Natural killer cell (primary cell): ENCODE results near the gene TAAR2. TPM values are rescaled to one million over a fixed set of nuclear protein-coding genes. Genes with fewer than 3 reads are reported as not detected.

ENCODE experiments used
- ATAC-seq, 3 donors: fragments of 150-1000 bp in 2 of 3; fragments of 200-7000 bp in 1 of 3; cut with Tn5 transposase; 1 replicate in 1 of 3; 2 replicates in 2 of 3; pipeline ENCODE4 v1.10.0; 2021; ENCODE audit warnings: mild to moderate bottlenecking in 2 of 3, moderate library complexity in 2 of 3
- DNase-seq, 2 donors: peaks; one replicate each; pipeline versions ENCODE4 v3.0.0 to v3.0.0-alpha.2; 2013 to 2021; ENCODE audit warnings: mixed read lengths in 1 of 2
- H3K27ac ChIP-seq: one replicate; pipeline ENCODE4 v1.5.1; 2013; ENCODE audit warnings: mild to moderate bottlenecking, low read length
- H3K27me3 ChIP-seq: one replicate; pipeline ENCODE4 v1.6.1; 2013; ENCODE audit warnings: low read length; ENCODE audit not compliant: control insufficient read depth, insufficient read depth
- H3K36me3 ChIP-seq: one replicate; pipeline ENCODE4 v1.6.1; 2013; ENCODE audit warnings: low read length; ENCODE audit not compliant: control insufficient read depth, insufficient read depth
- H3K4me1 ChIP-seq: one replicate; pipeline ENCODE4 v1.6.1; 2013; ENCODE audit warnings: low read length; ENCODE audit not compliant: control insufficient read depth, insufficient read depth
- H3K4me3 ChIP-seq: one replicate; pipeline ENCODE4 v1.5.1; 2013; ENCODE audit warnings: low read length
- H3K9me3 ChIP-seq: one replicate; pipeline ENCODE4 v1.6.1; 2013; ENCODE audit warnings: low read length; ENCODE audit not compliant: control insufficient read depth, insufficient read depth
- H3K27ac Mint-ChIP-seq, 2 donors: one replicate each; pipeline ENCODE4 v1.8.0; 2022; ENCODE audit warnings: mild to moderate bottlenecking in 2 of 2, mixed read lengths in 2 of 2, moderate library complexity in 1 of 2
- H3K27me3 Mint-ChIP-seq, 2 donors: one replicate each; pipeline ENCODE4 v1.8.0; 2022; ENCODE audit warnings: low read depth in 2 of 2, mixed read lengths in 2 of 2
- H3K36me3 Mint-ChIP-seq: one replicate; pipeline ENCODE4 v1.8.0; 2022; ENCODE audit warnings: mixed read lengths
- H3K4me1 Mint-ChIP-seq, 2 donors: one replicate each; pipeline ENCODE4 v1.8.0; 2022; ENCODE audit warnings: mixed read lengths in 2 of 2
- H3K4me3 Mint-ChIP-seq: one replicate; pipeline ENCODE4 v1.8.0; 2022; ENCODE audit warnings: mild to moderate bottlenecking, moderate library complexity, mixed read lengths
- H3K9me3 Mint-ChIP-seq, 2 donors: one replicate each; pipeline ENCODE4 v1.8.0; 2022; ENCODE audit warnings: mixed read lengths in 2 of 2
- WGBS: methylation state at CpG from one replicate; pipeline ENCODE4 v1.1.7; 2013; ENCODE audit warnings: missing lambda C conversion rate; ENCODE audit not compliant: insufficient coverage; 5-methylcytosine and 5-hydroxymethylcytosine counted together
- intact Hi-C: fragments of 100-400 bp; cut with micrococcal nuclease; formaldehyde crosslinking; loops from one replicate; pipeline ENCODE4 v1.14.2; 2022
- total RNA-seq, 4 donors: library from RNA; stranded (reverse); fragments of 120-200 nt in 1 of 4; gene quantifications; one replicate each; pipeline versions ENCODE4 v1.2.3 to v1.2.4, GENCODE V29; 2013 to 2022
- TF ChIP-seq, protein P1 (sequence below): fragments of 200-600 bp; IDR thresholded peaks from one replicate; pipeline ENCODE4 v1.8.0; 2022; ENCODE audit warnings: antibody characterized with exemption

Gene TAAR2
- total RNA-seq, 3 donors from 2014 or later (not counting 1 experiment from before 2014, with no cell fraction given) = not detected

DNA sequence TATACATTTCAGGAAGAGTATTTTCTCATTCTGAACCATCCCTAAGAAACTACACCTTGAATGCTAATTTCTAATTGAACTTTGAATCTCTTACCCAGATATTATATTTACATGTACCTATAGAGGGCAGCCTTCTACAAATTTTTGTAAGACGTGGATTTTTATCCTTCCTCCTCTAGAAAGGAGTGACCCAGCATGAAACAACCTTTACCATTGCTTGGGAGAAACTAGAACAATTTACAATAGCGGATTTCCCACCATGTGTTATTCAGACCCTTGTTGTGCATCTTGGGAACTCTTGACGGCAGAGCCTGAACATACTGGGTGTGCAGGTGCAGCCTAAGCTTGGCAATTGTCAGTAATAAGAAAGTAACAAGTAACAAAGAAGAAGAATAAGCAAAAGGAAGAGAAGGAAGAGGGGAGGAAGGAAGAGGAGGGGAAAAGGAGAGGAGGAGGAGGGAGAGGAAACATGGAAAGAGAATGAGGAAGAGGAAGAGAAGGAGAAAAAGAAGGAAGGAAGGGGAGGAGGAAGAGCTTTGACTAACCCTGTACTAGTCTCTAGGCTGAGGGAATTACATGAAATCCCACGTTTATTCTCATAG is 45.7 kb upstream of the TAAR2 start:
- no peaks in the 10 kb centered on the region for H3K9me3 Mint-ChIP-seq
- ATAC-seq (peak; percentile 47 to 59 (median 50)), DNase-seq (peak in 1 of 2 donors; percentile 46)
- peaks cover 0 to 3% of the 10 kb centered on the region in 2 donors for H3K27me3 Mint-ChIP-seq
- Histone ChIP-seq H3K9me3 (no peaks in the 10 kb centered on the region), H3K27ac (no peak overlapping the region), H3K4me1 (peaks cover 10% of the 10 kb centered on the region), H3K27me3 (no peaks in the 10 kb centered on the region), H3K4me3 (no peak overlapping the region), H3K36me3 (no peaks in the 10 kb centered on the region)
- intact Hi-C loops = loop anchor here (1.0 to 10.0 kb wide), 2 partner anchors 99 to 125 kb away; partner anchors contain the start of gene SLC18B1
- peak overlapping the region; percentile 17 for H3K4me3 Mint-ChIP-seq
- H3K27ac Mint-ChIP-seq = no peak overlapping the region
- no peaks in the 10 kb centered on the region for H3K36me3 Mint-ChIP-seq
- H3K4me1 Mint-ChIP-seq = peaks cover 12 to 17% of the 10 kb centered on the region in 2 donors
- TF ChIP-seq, protein P1, sequence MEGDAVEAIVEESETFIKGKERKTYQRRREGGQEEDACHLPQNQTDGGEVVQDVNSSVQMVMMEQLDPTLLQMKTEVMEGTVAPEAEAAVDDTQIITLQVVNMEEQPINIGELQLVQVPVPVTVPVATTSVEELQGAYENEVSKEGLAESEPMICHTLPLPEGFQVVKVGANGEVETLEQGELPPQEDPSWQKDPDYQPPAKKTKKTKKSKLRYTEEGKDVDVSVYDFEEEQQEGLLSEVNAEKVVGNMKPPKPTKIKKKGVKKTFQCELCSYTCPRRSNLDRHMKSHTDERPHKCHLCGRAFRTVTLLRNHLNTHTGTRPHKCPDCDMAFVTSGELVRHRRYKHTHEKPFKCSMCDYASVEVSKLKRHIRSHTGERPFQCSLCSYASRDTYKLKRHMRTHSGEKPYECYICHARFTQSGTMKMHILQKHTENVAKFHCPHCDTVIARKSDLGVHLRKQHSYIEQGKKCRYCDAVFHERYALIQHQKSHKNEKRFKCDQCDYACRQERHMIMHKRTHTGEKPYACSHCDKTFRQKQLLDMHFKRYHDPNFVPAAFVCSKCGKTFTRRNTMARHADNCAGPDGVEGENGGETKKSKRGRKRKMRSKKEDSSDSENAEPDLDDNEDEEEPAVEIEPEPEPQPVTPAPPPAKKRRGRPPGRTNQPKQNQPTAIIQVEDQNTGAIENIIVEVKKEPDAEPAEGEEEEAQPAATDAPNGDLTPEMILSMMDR = peak; percentile 66
- 2% methylated on average over 3 of the region's 4 CpGs for WGBS

- H3K27me3 ChIP-seq = no peaks in the 10 kb centered on the region
- H3K36me3 ChIP-seq = no peaks in the 10 kb centered on the region
- Mint-ChIP-seq H3K27me3 (peaks cover 0 to 3% of the 10 kb centered on the region in 2 donors), H3K27ac (no peak overlapping the region), H3K9me3 (no peaks in the 10 kb centered on the region), H3K36me3 (no peaks in the 10 kb centered on the region), H3K4me1 (peaks cover 4 to 5% of the 10 kb centered on the region in 2 donors), H3K4me3 (no peak overlapping the region)
- WGBS = 98% methylated on average over 4 of the region's 4 CpGs
- H3K27ac ChIP-seq = no peak overlapping the region
- H3K4me3 ChIP-seq = no peak overlapping the region
- no peak for DNase-seq
- H3K4me1 ChIP-seq = peaks cover 3% of the 10 kb centered on the region
- no peak for ATAC-seq
- intact Hi-C loops = loop anchor here (10.0 kb wide), 1 partner anchor 129 kb away; the partner anchor contains the start of gene SLC18B1
- H3K9me3 ChIP-seq = no peaks in the 10 kb centered on the region
- TF ChIP-seq, protein P1 = no peak
Observed at GRCh38 chr6:132666118-132666517, 42.0 kb upstream of the TAAR2 start.

- Histone ChIP-seq H3K4me3 (no peak overlapping the region), H3K9me3 (no peaks in the 10 kb centered on the region), H3K27me3 (no peaks in the 10 kb centered on the region), H3K4me1 (no peaks in the 10 kb centered on the region), H3K36me3 (no peaks in the 10 kb centered on the region), H3K27ac (no peak overlapping the region)
- Mint-ChIP-seq H3K36me3 (no peaks in the 10 kb centered on the region), H3K4me3 (no peak overlapping the region), H3K4me1 (no peaks in the 10 kb centered on the region), H3K27me3 (no peaks in the 10 kb centered on the region), H3K9me3 (no peaks in the 10 kb centered on the region), H3K27ac (no peak overlapping the region)
- TF ChIP-seq, protein P1 = no peak
- DNase-seq = no peak
- intact Hi-C loops = loop anchor here (10.0 kb wide), 1 partner anchor 130 kb away; the partner anchor contains the start of gene SLC18B1
- 96% methylated on average over 1 of the region's 1 CpG for WGBS
- no peak for ATAC-seq
Observed at GRCh38 chr6:132664309-132665034, 40.4 kb upstream of the TAAR2 start.
